H1 (cell line): ENCODE measurements around the gene KCNMB2. TPM values are rescaled to one million over a fixed set of nuclear protein-coding genes. Genes with fewer than 3 reads are reported as not detected.
A peak's percentile ranks its signal among the peaks of the same experiment; 100 is the strongest.

Experiments
- CTCF ChIA-PET: fragments of 300-600 bp; sonication (Branson Sonifier 250); formaldehyde crosslinking; loops from one replicate; lab custom pipeline; 2021; ENCODE audit not compliant: partially characterized antibody; lab: Charles Lee
- POLR2A ChIA-PET: fragments of 300-600 bp; sonication (Branson Sonifier 250); formaldehyde crosslinking; loops from one replicate; lab custom pipeline; 2021; ENCODE audit warnings: inconsistent platforms; ENCODE audit not compliant: partially characterized antibody; lab: Charles Lee
- DNase-seq, 2 experiments: peaks; one replicate each; pipeline versions ENCODE4 v3.0.0 to v3.0.0-alpha.2; 2010 to 2022; ENCODE audit warnings: low spot score in 2 of 2, low read depth in 1 of 2, mixed read lengths in 1 of 2
- FAIRE-seq: peaks from 2 replicates; lab custom pipeline; 2011; peaks lifted over from hg19 to GRCh38; lab: Jason Lieb, UNC
- H2AFZ ChIP-seq: 2 replicates; pipeline ENCODE4 v1.8.1; 2012; ENCODE audit warnings: low read length, inconsistent platforms
- H2AK5ac ChIP-seq: 2 replicates; pipeline ENCODE4 v1.6.1; 2013; ENCODE audit warnings: low read depth, low read length
- H2BK120ac ChIP-seq: replicated peaks from 2 replicates; pipeline ENCODE3; 2013; ENCODE audit warnings: low read depth, low read length, inconsistent platforms
- H2BK12ac ChIP-seq: 2 replicates; pipeline ENCODE4 v1.6.1; 2013; ENCODE audit warnings: low read depth, low read length
- H2BK15ac ChIP-seq: 2 replicates; pipeline ENCODE4 v1.6.1; 2013; ENCODE audit warnings: low read length
- H2BK20ac ChIP-seq: 2 replicates; pipeline ENCODE4 v1.6.1; 2013; ENCODE audit warnings: low read length
- H2BK5ac ChIP-seq: 2 replicates; pipeline ENCODE4 v1.6.1; 2013; ENCODE audit warnings: low read depth, low read length
- H3K14ac ChIP-seq: 2 replicates; pipeline ENCODE4 v1.6.1; 2013; ENCODE audit warnings: inconsistent platforms; ENCODE audit not compliant: insufficient read length
- H3K18ac ChIP-seq: 2 replicates; pipeline ENCODE4 v1.6.1; 2013; ENCODE audit warnings: low read length; ENCODE audit errors: extremely low read depth
- H3K23ac ChIP-seq: 2 replicates; pipeline ENCODE4 v1.6.1; 2013; ENCODE audit warnings: inconsistent platforms; ENCODE audit not compliant: insufficient read length
- H3K23me2 ChIP-seq: 2 replicates; pipeline ENCODE4 v1.6.1; 2013; ENCODE audit warnings: low read depth, low read length
- H3K27ac ChIP-seq: 2 replicates; pipeline ENCODE4 v1.6.1; 2011; ENCODE audit warnings: low read depth, low read length, inconsistent platforms
- H3K27me3 ChIP-seq, 4 experiments: replicated peaks in 1 of 4; 1 replicate in 1 of 4; 2 replicates in 3 of 4; pipeline versions ENCODE4 v1.6.1 to v1.8.1; 2011 to 2013; ENCODE audit warnings: low read length in 3 of 4, mild to moderate bottlenecking in 3 of 4, inconsistent platforms in 2 of 4, mixed read lengths in 2 of 4, moderate library complexity in 1 of 4; ENCODE audit not compliant: control insufficient read depth in 3 of 4, insufficient read depth in 3 of 4; ENCODE audit errors: extremely low read depth in 1 of 4
- H3K36me3 ChIP-seq, 4 experiments: 2 replicates each; pipeline versions ENCODE4 v1.6.1 to v1.8.1; 2011 to 2013; ENCODE audit warnings: mild to moderate bottlenecking in 4 of 4, low read length in 3 of 4, moderate library complexity in 2 of 4, control low read depth in 1 of 4, inconsistent platforms in 1 of 4; ENCODE audit not compliant: insufficient read depth in 4 of 4, control insufficient read depth in 2 of 4
- H3K4ac ChIP-seq: replicated peaks from 2 replicates; pipeline ENCODE3; 2013; ENCODE audit warnings: low read length, low read depth, mixed read lengths, inconsistent platforms; ENCODE audit not compliant: insufficient read length
- H3K4me1 ChIP-seq, 4 experiments: replicated peaks in 1 of 4; 1 replicate in 1 of 4; 2 replicates in 3 of 4; pipeline versions ENCODE4 v1.6.1 to v1.8.1; 2011 to 2013; ENCODE audit warnings: low read length in 3 of 4, inconsistent platforms in 2 of 4, mixed read lengths in 1 of 4; ENCODE audit not compliant: insufficient read depth in 4 of 4, control insufficient read depth in 3 of 4
- H3K4me2 ChIP-seq, 2 experiments: 2 replicates each; pipeline versions ENCODE4 v1.6.1 to v1.8.1; 2011 to 2013; ENCODE audit warnings: low read depth in 2 of 2, low read length in 2 of 2, control low read depth in 1 of 2, inconsistent platforms in 1 of 2, mild to moderate bottlenecking in 1 of 2; ENCODE audit not compliant: insufficient read depth in 1 of 2
- H3K4me3 ChIP-seq, 4 experiments: fragments of 200-600, 300-600 bp in 1 of 4; sonication (generic), shearing (Covaris generic), sonication (Bioruptor Twin) in 1 of 4; 2 replicates each; pipeline versions ENCODE4 v1.5.1 to v1.8.1; 2011 to 2016; ENCODE audit warnings: low read length in 4 of 4, low read depth in 3 of 4, control low read depth in 2 of 4, inconsistent platforms in 2 of 4, mild to moderate bottlenecking in 2 of 4, mixed read lengths in 1 of 4, moderate library complexity in 1 of 4; ENCODE audit not compliant: insufficient read depth in 2 of 4; ENCODE audit errors: extremely low read depth in 1 of 4
- H3K56ac ChIP-seq: replicated peaks from 2 replicates; pipeline ENCODE3; 2013; ENCODE audit warnings: low read depth, mild to moderate bottlenecking, mixed read lengths, low read length, inconsistent platforms; ENCODE audit not compliant: insufficient read length
- H3K79me1 ChIP-seq: 2 replicates; pipeline ENCODE4 v1.6.1; 2013; ENCODE audit warnings: low read depth, low read length, control low read depth
- H3K79me2 ChIP-seq, 2 experiments: 2 replicates each; pipeline versions ENCODE4 v1.6.1 to v1.8.1; 2012 to 2013; ENCODE audit warnings: low read length in 2 of 2, mild to moderate bottlenecking in 2 of 2, inconsistent platforms in 1 of 2; ENCODE audit not compliant: insufficient read depth in 2 of 2, control insufficient read depth in 1 of 2
- H3K9ac ChIP-seq, 4 experiments: replicated peaks in 1 of 4; 1 replicate in 1 of 4; 2 replicates in 3 of 4; pipeline versions ENCODE4 v1.6.1 to v1.8.1; 2011 to 2013; ENCODE audit warnings: low read depth in 3 of 4, low read length in 3 of 4, control low read depth in 2 of 4, mild to moderate bottlenecking in 2 of 4, moderate library complexity in 2 of 4, inconsistent platforms in 1 of 4; ENCODE audit errors: extremely low read depth in 1 of 4
- H3K9me3 ChIP-seq, 2 experiments: 2 replicates each; pipeline versions ENCODE4 v1.6.1 to v1.8.1; 2012 to 2013; ENCODE audit warnings: mild to moderate bottlenecking in 2 of 2, moderate library complexity in 2 of 2, control low read depth in 1 of 2, inconsistent platforms in 1 of 2, low read depth in 1 of 2, low read length in 1 of 2, mixed read lengths in 1 of 2; ENCODE audit not compliant: insufficient read depth in 2 of 2
- H4K20me1 ChIP-seq, 2 experiments: replicated peaks in 1 of 2; 2 replicates each; pipeline versions ENCODE3 to v1.8.1; 2011 to 2013; ENCODE audit warnings: inconsistent platforms in 2 of 2, low read length in 2 of 2, mild to moderate bottlenecking in 1 of 2; ENCODE audit not compliant: insufficient read depth in 2 of 2, control insufficient read depth in 1 of 2
- H4K5ac ChIP-seq: 2 replicates; pipeline ENCODE4 v1.6.1; 2013; ENCODE audit warnings: low read length, low read depth, mixed read lengths, inconsistent platforms; ENCODE audit not compliant: insufficient read length
- H4K8ac ChIP-seq: 2 replicates; pipeline ENCODE4 v1.8.0; 2013; ENCODE audit warnings: mild to moderate bottlenecking, moderate library complexity, low read length, inconsistent platforms; ENCODE audit not compliant: insufficient read depth; ENCODE audit errors: extremely low read depth
- H4K91ac ChIP-seq: replicated peaks from 2 replicates; pipeline ENCODE3; 2013; ENCODE audit warnings: low read length, mixed read lengths, inconsistent platforms; ENCODE audit not compliant: insufficient read length
- CHD2 ChIP-seq: IDR thresholded peaks from 2 replicates; pipeline ENCODE4 v1.6.1; 2012; ENCODE audit warnings: low read length, improper control_type of control experiment
- E2F6 ChIP-seq: IDR thresholded peaks from 2 replicates; pipeline ENCODE4 v1.6.1; 2012; ENCODE audit warnings: inconsistent platforms
- FOSL1 ChIP-seq: IDR thresholded peaks from 2 replicates; pipeline ENCODE4 v1.6.1; 2011; ENCODE audit warnings: mild to moderate bottlenecking, low read depth, low read length, moderate library complexity; ENCODE audit not compliant: insufficient read depth
- MAX ChIP-seq: IDR thresholded peaks from 2 replicates; pipeline ENCODE4 v1.6.1; 2012; ENCODE audit warnings: inconsistent platforms
- RNF2 ChIP-seq: fragments of 200-900, 300-1000 bp; sonication (generic); IDR thresholded peaks from 2 replicates; pipeline ENCODE4 v1.7.1; 2016; ENCODE audit warnings: borderline replicate concordance, low read depth, mild to moderate bottlenecking, antibody characterized with exemption, low read length; ENCODE audit not compliant: poor library complexity, severe bottlenecking; ENCODE audit errors: missing control alignments
- TCF12 ChIP-seq: IDR thresholded peaks from 2 replicates; pipeline ENCODE4 v1.6.1; 2011; ENCODE audit warnings: low read depth, mild to moderate bottlenecking, low read length
- YY1 ChIP-seq: IDR thresholded peaks from 2 replicates; pipeline ENCODE4 v1.6.1; 2011; ENCODE audit warnings: low read depth, mild to moderate bottlenecking, low read length
- polyA plus RNA-seq, 7 experiments: library from polyadenylated mRNA; depleted of rRNA in 3 of 7; stranded (reverse) in 5 of 7; unstranded in 2 of 7; fragments of >200 nt in 5 of 7; fragments of 200-250 nt in 2 of 7; gene quantifications; 1 replicate in 5 of 7; 2 replicates in 1 of 7; 4 replicates in 1 of 7; pipeline versions ENCODE4 v1.2.1 to v1.2.3, GENCODE V29; 2011 to 2013; ENCODE audit warnings: missing spikeins in 2 of 7, mixed read lengths in 2 of 7
- total RNA-seq: library from RNA; stranded (reverse); fragmentation: NEBNext Ultra II Directional; extraction: Animal tissue kit (Norgen Biotek cat#: 25700); gene quantifications from 2 replicates; pipeline ENCODE4 v1.2.1, GENCODE V29; 2021

KCNMB2 gene
- total and polyA plus RNA-seq, 2 of the 8 experiments (the other 6 are each of a cell fraction or from before 2014, with no cell fraction given), result not detected

- H3K14ac ChIP-seq, result no peak overlapping the region
- no peak overlapping the region for H2BK120ac ChIP-seq
- TF ChIP-seq E2F6 (no peak), FOSL1 (no peak), RNF2 (no peak), YY1 (no peak), CHD2 (no peak), MAX (no peak), TCF12 (no peak)
- H3K9ac ChIP-seq, result no peak overlapping the region
- no peak overlapping the region for H4K8ac ChIP-seq
- H3K79me2 ChIP-seq, result no peaks in the 10 kb centered on the region
- no peak overlapping the region for H2BK5ac ChIP-seq
- H2BK20ac ChIP-seq, result no peak overlapping the region
- H3K23me2 ChIP-seq, result no peaks in the 10 kb centered on the region; the same call in 1 of the 2 replicates
- ChIA-PET POLR2A (no interaction called here), CTCF (no interaction called here)
- no peak overlapping the region for H3K56ac ChIP-seq
- H3K4me1 ChIP-seq, result no peaks in the 10 kb centered on the region
- no peak overlapping the region for H2BK12ac ChIP-seq
- no peak overlapping the region for H4K91ac ChIP-seq
- FAIRE-seq, result no peak
- no peaks in the 10 kb centered on the region for H3K27me3 ChIP-seq
- H3K4me3 ChIP-seq, result no peak overlapping the region
- no peaks in the 10 kb centered on the region for H3K9me3 ChIP-seq
- H3K23ac ChIP-seq, result no peak overlapping the region
- H3K27ac ChIP-seq, result no peak overlapping the region
- DNase-seq, result no peak
- H3K79me1 ChIP-seq, result no peaks in the 10 kb centered on the region
- H3K4me2 ChIP-seq, result no peak overlapping the region
- H3K4ac ChIP-seq, result peak overlapping the region; percentile 19
- H2AK5ac ChIP-seq, result no peak overlapping the region
- H2BK15ac ChIP-seq, result no peak overlapping the region
- no peaks in the 10 kb centered on the region for H3K36me3 ChIP-seq
- H3K18ac ChIP-seq, result no peak overlapping the region
- H4K5ac ChIP-seq, result no peak overlapping the region
- no peak overlapping the region for H2AFZ ChIP-seq
- no peaks in the 10 kb centered on the region for H4K20me1 ChIP-seq
Measured at GRCh38 chr3:178767581-178767980, 231.3 kb downstream of the KCNMB2 start.
